NCI-H446 treated with DMSO at 0.1 percent for 48 hours (cell line): ENCODE data around the gene MAD1L1.
"Not testable (repeated sequence)": the region's sequence is repeated elsewhere in the genome, so short reads cannot be mapped to it uniquely, and the experiment has no call there.

Experiments used
- DNase-seq: peaks from one replicate; lab custom pipeline; 2025; lab: John Stamatoyannopoulos, UW

Gene MAD1L1

DNA sequence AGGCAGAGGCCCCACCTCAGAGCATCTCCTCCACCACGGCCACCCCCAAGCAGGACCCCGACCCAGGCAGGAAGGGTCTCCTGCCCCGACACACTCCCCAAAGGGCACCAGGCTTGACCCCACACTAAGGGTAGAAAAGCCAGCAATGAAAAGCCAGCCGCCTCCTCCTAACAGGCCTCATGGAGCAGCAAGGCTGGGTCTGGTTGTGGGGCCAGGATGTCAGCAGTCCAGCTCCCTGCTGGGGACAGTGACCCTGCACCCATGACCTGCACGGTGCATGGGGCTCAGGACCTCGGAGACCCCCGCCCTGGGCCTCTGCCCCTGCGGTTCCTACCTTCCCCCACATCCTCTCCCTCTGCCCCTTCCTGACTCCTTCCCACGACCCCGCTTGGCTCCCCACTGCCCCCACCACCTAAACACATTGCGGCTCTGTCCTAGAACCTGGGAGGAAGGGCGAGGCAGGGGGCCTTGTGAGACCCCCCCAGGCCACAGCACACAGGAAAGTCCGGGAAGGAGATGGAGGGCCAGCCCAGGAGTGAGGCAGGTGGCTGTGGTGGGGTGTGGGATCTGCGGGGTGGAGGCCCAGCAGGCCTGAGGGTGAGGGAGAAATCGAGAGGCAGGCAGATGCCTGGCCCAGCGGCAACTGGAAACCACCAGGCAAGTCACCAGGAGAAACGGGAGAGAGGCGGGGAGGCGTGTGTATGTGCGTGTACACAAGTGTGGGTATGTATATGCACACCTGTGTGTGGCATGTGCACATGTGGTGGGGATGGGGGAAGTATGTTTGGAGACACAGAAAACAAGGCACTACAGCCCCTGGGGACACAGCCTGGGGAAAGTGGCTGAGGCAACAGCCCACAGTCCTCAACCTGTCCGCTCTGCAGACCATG is 229.9 kb downstream of the MAD1L1 start:
- no peak for DNase-seq

- no peak for DNase-seq
These were observed 230.9 kb downstream of the MAD1L1 start for GRCh38 chr7:2001601-2002442.

- no peak for DNase-seq
These were observed 231.9 kb downstream of the MAD1L1 start for GRCh38 chr7:2000746-2001321.

DNA sequence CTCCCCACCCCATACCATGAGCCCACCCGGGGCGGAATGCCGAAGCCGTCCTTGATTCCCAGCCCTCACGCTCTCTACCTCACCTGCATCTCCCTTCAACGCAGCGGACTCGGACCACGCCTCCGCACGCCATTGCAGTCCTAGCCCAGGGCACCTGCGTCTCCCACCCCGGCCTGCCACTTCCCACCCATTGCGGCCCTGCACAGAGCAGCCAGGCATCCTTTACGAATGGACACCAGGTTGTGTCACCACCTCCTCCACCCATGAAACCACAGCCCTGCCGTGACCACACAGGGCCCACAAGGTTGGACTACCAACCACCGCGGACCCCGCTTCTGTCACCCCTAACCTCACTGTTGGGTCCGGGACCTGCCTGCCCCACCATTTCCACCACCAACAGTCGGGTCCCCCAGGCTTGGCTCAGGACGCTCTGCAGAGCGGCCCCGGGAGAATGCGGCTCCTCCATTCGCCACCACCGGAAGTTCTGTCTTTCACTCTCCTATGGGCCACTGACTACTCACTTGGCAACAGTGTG is 232.5 kb downstream of the MAD1L1 start:
- no peak for DNase-seq

GRCh38 chr7:1999278-1999984 is 233.3 kb downstream of the MAD1L1 start:
- no peak for DNase-seq

DNA sequence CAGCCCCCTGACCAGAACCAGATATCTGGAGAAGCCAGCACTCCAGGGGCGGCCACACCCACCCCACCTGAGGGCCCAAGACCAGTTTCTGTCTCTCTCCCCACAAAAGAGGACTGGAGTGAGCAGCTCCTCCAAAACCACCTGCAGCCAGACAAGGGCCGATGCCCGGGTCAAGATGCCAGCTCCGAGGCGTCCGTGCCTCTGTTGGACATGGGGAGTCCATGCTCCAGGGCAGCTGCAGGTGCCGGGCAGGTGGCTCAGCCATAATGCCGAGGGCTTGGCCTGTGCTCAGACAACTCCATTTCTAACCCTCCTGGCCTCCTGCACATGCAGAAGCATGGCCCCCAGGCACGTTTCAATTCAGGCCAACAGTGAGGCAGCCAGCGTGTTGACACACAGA is 234.6 kb downstream of the MAD1L1 start:
- DNase-seq = no peak

DNA sequence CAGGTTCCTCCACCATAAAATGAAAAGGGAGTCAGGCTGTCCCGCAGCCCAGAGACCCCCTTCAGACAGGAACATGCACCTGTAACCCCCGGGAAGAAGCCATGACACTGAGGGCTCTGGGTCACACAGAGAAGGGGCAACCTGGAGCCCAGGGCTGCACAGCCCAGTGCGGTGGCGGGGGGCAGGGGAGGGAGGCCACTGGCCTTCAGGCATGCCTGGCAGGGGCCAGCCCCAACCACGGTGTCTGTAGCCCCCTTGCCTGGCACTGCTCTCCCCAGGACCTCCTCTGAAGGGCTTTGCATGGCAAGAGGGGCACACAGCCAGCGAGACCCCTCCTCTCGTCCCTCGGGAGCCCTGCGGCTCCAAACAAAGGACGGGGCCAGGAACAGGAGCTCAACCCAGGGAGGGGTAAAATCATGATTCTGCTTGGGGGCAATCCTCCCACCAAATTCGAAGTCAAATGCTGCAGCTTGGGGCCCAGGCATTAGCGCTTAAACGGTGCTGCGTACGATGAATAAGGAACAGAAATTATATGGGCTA is 235.1 kb downstream of the MAD1L1 start:
- no peak for DNase-seq

DNA sequence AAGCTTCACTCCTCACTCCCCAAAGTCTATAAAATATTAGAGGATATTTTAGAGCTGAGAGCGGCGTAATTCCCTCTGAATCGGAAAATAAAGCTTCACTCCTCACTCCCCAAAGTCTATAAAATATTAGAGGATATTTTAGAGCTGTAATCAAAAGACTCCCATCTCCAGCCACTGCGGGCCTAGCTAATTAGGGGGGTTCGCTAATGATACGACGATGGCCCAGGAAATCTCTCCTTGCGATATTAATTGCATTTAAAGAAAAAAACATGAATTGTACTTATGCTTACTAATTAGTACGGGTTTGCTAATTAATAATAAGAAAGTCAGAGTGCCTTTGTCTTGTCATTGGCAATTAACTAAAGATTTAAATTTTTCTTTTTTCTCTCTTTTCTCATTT is 235.9 kb downstream of the MAD1L1 start:
- DNase-seq = no peak

DNA sequence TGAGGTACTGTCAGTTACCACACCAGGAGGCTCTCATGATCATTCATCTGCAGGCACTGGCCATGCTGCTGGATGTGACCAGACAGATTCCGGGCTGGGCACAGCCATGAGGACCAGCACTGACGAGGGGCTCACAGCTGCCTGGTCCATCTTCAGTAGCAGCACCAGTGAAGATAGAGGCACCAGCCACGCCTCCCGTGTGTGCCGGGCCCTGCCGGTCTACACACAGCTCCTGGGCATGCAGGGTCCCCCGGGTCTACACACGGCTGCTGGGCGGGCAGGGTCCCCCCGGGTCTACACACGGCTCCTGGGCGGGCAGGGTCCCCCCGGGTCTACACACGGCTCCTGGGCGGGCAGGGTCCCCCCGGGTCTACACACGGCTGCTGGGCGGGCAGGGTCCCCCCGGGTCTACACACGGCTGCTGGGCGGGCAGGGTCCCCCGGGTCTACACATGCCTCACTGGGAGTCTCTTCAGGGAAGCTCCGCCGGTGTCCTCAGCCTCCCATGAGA is 236.8 kb downstream of the MAD1L1 start:
- DNase-seq = not testable (repeated sequence)

GRCh38 chr7:1995426-1995825 is 237.3 kb downstream of the MAD1L1 start:
- no peak for DNase-seq

DNA sequence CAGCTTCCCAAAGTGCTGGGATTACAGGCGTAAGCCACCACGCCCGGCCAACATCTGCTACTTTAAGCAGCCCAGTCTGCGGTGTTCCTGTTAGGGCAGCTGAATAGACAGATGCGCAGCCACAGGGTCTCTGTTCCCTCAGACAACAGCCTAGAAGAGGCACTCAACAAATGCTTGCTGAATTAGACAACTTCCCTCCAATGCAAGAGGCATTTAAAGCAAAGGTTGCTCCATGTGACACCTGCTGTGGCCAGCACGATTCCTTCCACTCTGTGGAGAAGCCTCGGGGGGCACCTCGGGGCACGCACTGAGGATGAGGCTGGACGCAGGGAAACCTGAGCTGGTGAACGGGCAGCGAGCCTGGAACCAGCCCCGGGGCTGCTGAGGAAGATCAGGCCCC is 237.8 kb downstream of the MAD1L1 start:
- DNase-seq = no peak

DNA sequence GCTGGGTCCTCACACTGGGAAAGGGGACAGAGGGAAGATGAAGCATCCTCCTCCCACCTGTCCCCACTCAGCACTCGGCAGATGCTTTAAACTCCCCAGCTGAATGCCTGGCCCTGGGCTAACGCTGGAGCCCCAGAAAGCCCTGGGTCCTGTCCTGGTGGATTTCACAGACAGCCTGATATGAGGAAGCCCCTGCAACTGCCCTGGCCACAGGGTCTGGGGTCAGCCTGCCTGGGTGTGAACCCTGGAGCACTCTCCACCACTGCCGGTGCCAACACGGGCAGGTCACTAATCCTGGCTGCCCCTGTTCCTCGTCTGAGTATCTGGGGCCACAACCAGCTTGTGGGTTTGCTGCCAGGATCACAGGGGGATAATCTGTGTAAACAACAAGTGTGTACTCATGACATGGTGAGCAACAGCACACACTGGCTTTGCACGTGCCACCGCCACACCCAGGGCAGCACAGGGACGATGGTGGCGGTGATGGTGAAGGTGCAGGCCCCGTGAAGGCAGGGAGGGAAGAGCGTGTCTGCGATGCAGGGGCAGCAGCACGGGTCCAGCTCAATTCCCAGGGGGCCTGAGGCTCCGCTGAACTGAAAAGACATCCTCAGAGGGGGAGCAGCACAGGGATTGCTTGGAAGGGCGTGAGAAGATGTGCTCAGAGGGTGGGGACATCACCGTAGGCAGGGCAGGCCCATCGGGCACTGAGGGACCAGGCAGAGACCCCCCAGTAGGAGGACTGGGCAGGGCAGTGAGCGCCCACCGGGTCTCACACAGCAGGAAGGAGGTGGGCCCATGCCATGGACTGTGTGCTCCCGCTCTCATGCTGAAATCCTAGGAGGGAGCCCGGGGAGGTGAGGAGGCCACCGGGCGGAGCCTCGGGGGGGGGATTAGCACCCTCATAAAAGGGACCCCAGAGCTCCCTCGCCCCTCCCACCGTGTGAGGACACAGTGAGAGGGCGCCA is 238.7 kb downstream of the MAD1L1 start:
- no peak for DNase-seq

DNA sequence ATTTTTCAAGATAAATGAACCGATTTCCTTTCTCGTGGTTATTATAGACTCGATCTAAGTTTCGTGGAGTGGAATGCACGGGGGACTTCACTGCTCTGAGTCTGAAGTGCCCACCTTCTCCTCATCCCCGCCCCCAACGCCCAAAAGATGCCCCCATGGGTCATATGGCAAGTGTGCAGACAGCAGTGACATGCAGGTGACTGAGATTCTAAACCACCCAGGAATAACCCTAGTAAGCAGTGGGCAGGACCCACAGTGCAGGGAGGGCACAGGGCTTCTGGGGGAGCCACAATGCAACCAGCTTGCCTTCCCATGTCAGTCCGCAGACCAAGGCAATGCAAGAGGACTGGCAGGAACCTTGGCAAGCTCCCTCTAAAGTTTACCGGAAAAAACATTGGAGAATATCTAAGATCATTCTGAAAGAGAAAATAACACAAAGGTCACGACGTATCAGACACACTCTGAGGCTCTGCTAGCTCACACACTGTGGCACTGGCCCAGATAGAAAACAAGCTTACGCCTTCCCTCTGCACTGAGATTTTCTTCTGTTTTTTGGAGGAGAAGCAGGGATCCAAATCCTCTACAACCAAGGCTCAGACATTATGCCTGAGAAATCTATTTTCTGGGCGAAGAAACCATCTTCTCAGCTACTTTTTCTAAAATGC is 239.6 kb downstream of the MAD1L1 start:
- DNase-seq = no peak

DNA sequence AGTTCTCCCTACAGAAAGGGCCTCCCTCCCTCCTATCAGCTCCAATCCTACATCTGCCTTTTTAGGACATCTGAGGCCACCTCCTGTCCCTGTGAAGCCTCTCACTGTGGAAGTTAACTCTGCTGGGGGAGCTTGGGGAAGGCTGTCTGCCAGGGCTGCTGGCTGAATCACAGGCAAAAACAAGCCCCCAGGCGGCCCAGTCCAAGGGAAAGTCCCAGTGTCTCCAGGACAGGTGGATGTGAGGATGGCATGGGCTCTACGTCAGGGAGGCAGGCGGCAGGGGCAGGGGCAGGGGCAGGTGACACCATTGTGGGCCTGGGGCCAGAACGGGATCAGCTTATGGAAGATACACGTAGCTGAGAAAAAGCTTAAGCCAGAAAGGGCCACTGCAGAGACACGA is 240.2 kb downstream of the MAD1L1 start:
- DNase-seq = no peak

DNA sequence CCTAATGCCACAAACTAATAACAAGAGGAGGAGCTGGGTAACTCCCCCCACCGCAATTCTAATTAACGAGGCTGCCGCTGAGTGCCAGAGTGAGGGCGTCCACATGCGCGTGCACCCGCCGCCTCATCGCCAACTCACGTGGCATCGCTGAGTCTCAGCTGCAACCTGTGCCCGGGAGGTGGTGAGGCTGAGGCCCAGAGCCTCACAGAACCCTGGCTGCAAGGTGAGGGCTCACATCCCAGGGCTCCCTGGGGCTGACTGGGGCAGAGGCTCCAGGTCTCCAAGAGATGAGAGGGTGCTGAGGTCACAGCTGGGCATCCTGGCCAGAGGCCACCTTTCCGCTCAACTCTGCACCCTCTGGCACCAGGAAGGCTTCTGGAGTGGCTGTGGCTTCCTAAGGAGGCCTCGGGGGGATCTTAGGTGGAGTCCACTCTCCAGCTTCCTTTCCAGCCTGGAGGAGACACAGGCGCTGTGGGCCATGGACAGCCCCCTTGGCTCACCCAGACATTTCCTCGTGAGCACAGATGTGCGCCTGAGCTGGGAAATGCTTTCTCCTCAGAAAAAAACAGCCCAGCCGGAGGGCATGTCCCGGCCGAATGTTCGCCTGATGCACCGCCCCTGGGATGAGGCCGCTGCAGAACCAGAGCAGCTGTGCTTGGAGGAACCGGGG is 242.6 kb downstream of the MAD1L1 start:
- no peak for DNase-seq

GRCh38 chr7:1989049-1989860 is 243.5 kb downstream of the MAD1L1 start:
- DNase-seq = no peak

DNA sequence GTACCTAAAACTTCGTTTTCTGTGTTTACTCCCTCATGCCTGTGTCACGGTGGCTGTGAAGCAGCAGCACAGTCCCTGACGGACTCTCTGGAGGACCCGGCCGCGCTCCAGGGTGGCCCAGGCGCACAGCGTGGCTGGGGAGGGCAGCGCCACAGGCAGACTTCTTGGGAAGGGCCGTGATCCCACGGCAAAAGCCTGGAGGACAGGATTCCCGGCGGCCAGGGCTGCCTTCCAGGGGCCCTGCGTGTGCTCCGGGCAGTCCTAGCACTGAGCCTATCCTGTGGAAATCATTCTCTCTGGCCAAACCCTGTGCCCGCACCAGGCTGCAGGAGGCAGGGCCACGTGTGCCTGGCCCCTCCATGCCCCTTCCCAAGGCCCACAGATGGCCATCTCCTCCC is 244.2 kb downstream of the MAD1L1 start:
- DNase-seq = no peak
